NCI-H2227 treated with DMSO at 0.1 percent for 48 hours (cell line): ENCODE data around the gene NANOS3.
A peak's percentile ranks its signal among the peaks of the same experiment; 100 is the strongest.

Experiments used
- DNase-seq: peaks from one replicate; lab custom pipeline; 2025; lab: John Stamatoyannopoulos, UW

Gene NANOS3

DNA sequence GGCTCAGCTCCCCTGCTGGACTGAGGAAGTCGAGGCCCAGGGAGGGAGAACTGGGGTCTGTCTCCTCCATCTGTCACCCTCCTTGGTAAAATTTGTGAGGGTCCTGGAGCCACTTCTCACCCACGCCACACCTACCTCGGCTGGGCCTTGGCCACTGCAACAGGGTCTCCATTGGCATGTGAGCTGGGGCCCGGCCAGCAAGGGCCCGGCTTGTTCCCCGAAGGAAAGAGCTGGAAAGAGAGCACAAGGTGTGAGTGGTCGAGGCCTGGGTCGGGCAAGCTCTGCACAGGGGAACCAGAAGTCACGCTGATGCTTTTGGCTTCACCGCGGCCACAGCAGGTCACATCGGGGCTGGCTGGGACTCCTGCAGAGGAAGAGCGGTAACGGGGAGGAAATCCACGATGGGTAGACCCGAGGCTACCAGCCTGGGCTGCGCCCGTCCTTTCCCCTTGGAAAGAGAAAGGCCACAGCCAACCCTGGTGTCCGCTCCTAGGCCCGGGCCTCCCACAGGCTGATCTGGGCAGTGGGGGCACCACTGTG, 9.0 kb downstream of the NANOS3 start:
- no peak for DNase-seq

DNA sequence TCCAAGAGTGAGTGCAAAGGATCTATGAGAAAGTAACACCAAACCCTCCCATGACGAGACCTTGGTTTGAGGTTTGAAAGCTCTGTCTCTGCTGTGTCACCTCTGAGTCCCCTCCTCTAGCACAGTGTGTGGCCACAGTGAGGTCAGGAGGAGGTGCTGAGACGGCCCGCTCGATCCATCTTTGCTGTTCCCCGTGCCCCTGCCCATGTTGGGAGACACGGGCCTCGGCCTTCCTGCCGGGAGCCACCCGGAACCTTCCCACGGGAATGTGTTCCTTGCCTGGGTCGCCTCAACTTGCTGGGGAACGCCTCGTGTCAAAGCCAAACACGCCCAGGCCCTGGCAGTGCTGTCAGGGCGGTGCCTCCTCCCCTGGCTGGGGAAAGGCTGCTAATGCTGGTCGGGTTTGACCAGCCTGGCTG, 10.1 kb downstream of the NANOS3 start:
- DNase-seq = no peak

DNA sequence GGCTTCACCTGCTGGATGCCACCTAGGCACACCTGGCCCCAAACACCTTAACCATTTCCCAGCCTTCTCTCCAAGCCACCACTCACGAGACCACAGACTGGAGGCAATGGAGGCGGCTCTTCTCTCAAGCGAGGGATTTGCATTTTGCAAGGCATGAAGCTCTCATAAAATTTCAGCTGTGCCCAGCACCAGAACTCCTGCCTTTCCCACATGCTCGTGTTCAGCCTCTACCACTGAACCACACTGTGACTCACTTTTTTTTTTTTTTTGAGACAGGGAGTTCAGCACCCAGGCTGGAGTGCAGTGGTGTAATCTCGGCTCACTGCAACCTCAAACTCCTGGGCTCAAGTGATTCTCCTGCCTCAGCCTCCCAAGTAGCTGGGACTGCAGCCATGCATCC, 10.6 kb downstream of the NANOS3 start:
- no peak for DNase-seq

DNA sequence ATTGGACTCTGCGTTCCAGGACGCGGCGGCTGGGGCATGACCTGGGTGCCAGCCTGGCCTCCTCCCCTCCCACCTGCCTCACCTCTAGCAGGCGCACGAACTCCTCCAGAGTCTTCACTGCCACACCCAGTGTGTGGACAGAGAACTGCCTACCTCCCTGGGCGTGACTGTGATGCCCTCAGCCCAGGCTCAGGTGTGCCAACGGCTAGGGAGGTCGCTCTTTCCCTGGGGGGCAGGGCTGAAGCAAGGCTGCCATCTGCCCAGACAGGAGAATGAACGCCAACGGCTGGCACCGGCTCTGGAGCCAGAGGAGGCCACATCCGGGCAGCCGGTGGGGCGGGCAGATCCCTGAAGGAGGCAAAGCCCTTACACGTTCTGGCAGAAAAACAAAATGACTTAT, 11.3 kb downstream of the NANOS3 start:
- no peak for DNase-seq

DNA sequence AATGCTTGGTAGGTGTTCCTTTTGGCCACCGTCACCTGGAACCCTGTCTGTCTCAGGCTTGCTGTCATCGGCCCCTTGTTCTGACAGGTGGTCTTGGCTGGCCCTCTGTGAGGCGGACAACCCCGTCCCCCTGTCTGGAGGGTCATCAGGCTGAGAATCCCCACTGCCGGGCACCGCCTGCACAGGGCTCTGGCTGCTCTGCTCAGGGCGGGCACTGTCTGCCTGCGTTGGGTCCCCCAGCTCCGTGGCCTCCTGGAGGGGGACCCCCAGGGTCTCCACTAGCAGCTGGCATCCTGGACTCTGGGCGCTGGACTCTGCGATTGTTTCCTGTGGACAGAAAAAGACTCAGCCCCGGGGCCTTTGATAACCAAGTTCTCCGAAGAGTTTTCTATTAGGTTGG, 13.2 kb downstream of the NANOS3 start:
- DNase-seq = no peak

DNA sequence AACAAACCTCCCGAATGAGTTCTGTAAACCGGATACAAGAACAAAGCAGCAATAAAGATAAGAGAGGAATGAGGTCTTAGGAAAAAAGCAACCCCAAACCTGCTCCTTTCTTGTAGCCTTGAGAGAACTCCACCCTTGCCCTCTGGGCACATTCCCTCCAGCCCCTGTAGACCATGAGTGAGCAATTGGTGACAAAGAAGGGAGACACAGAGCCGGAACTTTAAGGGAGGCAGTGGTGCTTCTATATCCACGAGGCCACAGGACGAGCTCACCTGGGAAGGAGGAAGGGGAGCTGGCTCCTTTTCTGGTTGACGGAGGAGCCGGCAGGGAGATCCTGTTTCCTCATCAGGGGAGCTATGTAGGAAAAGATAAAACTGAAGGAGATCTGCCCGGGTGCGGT, 15.9 kb downstream of the NANOS3 start:
- no peak for DNase-seq

DNA sequence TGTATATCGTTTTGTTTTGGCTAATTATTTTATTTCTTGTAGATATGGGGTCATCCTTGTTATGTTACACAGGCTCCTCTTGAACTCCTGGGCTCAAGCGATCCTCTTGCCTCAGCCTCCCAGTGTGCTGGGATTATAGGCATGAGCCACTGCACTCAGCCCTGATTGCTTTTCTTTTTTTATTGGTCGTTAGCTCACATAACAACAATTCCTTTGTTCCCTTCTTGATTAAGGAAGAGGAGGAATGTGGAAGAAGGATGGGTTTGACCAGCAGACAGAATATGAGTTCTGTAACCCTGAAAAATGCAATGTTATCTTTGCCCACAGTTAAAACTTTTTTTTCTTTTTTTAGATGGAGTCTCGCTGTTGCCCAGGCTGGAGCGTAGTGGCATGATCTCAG, 17.6 kb downstream of the NANOS3 start:
- DNase-seq = no peak

DNA sequence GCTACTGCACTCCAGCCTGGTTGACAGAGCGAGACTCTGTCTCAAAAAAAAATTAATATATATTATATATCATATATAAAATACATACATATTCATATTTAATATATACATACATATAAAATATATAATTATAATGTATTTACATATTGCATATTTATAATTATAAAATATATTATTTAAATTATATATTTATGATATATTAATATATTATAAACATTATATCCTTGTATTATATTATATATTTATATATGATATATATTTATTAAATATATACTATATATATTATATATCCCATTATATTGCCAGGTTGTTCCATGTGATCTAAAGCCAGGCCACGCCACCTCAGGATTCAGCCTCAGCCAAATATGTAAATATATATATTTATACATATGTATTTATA, 19.3 kb downstream of the NANOS3 start:
- DNase-seq = no peak

DNA sequence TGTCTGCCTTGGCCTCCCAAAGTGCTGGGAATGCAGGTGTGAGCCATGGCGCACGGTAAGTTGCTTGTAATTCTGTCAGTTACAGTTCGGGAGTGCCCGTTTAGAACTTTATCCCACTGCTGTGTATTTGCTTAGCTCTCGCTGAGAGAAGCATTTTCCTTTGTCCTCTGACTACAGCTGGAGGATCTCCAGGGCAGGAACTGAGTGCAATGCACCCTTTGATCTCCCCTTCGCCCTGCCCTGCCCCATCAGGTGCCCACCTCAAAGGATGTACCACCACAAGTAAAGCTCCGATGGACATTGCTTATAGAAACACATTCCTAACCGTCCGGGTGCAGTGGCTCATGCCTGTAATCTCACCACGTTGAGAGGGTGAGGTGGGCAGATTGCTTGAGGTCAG, 22.5 kb downstream of the NANOS3 start:
- DNase-seq = no peak

DNA sequence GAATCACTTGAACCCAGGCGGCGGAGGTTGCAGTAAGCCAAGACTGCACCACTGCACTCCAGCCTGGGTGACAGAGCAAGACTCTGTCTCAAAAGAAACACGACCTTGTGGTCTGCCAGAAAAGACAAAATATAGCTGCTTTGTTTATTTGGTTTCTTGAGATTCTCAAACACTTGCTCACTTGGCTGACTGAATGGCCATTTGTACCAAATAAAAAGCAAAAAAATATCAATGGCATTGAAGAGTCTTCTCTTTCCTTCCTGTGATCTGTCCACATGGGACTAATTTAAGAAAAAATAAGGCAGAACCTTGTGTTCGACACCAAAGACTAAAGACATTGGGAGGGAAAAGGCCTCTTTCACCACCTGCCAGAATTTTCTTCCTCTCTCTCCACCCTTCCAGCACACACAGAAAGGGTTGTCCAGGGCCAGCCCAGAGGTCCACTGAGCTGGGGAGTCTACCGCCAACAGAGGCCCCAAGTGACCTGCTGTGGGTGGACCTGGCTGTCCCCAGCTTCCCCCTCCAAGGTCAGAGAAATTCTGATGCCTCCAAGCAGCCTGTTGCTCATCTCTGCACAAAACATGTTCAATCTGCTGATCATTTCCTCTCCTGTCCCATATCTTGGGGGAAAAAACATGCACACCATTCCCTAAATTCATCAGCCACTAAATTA, 23.1 kb downstream of the NANOS3 start:
- DNase-seq = no peak

DNA sequence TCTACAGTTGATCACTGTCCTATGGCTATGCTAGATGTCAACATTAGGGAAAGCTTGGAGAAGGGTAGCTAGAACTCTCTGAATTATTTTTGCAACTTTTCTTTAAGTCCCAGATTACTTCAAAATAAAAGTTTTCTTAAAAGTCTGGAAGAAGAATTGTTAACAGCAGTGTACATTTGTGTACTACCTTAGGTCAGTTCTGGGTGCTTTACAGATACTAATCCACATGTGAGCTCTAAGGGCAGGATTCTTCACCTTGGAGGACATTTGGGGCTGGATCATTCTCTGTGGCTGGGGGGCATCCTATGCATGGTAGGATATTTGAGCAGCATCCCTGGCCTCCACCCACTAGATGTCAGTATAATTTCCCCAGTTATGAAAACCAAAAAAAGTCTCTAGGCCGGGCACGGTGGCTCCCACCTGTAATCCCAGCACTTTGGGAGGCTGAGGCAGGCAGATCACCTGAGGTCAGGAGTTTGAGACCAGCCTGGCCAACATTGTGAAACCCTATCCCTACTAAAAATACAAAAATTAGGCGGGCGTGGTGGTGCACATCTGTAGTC, 26.1 kb downstream of the NANOS3 start:
- DNase-seq = no peak

DNA sequence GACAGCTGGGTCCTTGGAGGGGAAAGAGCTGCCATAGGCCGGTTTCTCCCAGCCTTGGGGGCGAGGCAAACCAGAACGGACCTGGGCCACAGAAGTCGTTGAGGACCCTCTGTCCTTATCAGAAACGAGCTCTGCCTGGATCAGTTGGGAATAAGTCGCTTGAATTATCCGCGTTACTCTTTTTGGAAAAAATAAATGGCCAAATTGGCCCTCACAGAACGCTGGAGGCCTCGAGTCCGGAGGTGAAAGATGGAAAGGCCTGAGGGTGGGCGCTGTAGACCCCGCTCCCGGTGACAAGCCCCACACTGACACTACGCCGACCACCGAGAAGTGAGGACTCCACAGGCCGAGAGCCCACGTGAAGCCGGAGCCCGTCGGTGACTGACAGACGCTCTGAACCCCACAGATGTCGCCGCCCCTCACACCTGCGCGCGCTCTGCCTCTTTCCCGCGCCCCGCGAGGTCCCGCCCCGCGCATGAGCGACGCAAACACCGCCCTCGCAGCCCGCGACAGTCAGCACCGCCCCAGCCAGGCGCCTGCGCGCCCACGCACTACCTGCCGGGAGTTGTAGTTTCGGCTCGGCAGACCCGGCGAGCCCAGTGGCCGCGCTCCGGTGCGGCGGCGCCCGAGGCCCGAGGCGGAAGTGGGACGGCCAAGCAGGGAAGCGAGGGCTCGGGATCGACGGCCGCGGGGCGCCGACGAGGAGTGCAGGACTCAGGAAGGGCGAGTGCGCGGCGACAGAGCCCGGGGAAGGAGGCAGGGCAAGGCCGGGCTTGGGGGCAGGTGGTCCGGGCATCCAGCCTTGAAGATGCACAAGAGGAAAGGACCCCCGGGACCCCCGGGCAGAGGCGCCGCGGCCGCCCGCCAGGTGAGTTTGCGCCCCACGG, 28.9 kb downstream of the NANOS3 start, which contains the start of the genes BRME1 and CC2D1A:
TSS of gene BRME1 (minus strand) at position 484 of the 887 bp plus-strand sequence. CDS start 1,225 bp downstream, outside the sequence.
TSS of gene CC2D1A (plus strand) at position 568 of the 887 bp plus-strand sequence. CDS start at position 809, 241 bp downstream.
- DNase-seq = peak; percentile 84

DNA sequence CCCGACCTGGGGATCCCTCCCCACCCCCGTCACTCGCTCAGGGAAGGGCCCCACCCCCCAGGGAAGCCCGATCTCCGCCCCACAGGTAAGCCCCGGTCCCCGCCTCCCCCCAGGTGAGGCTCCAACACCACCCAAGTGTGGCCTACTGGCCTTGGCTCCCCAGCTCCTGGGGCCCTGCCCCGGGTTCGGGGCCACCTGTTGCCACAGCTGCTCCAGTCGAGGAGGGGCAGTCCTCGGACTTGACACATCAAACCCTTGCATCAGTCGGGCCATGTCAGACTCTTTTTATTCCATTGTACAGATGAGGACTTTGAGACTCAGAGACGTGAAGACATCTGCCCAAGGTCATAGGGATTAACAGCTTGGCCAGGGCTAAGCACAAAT, 29.6 kb downstream of the NANOS3 start:
- no peak for DNase-seq

DNA sequence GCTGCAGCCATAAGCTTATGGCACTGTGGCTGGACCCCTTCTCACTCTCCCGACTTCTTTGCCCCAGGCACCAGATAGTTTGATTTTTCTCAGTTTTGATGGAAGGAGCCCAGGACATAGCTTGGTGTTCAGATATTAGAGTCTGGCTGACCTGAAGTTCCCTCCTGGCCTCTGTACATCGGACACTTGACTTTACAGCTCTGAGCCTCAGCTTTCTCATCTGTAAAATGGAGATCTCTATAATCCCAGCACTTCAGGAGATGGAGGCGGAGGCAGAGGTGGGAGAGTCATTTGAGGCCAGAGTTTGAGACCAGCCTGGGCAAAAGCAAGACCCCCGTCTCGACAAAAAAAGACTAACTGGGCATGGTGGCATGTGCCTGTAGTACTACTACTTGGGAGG, 30.0 kb downstream of the NANOS3 start:
- DNase-seq = no peak

DNA sequence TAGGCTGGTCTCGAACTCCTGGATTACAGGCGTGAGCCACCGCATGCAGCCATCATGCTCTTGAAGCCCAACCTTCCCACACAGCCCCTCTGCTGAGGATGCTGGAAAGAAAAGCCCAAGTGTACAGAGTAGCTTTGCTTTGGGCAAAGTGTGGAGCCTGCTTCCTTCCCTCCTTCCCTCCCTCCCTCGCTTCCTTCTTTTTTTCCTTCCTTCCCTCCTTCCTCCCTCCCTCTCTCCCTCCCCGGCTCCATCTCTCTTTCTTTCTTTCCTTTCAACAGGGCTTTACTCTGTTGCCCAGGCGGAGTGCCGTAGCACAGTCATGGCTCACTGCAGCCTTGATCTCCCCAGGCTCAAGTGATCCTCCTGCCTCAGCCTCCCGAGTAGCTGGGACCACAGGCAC, 31.7 kb downstream of the NANOS3 start:
- DNase-seq = no peak

DNA sequence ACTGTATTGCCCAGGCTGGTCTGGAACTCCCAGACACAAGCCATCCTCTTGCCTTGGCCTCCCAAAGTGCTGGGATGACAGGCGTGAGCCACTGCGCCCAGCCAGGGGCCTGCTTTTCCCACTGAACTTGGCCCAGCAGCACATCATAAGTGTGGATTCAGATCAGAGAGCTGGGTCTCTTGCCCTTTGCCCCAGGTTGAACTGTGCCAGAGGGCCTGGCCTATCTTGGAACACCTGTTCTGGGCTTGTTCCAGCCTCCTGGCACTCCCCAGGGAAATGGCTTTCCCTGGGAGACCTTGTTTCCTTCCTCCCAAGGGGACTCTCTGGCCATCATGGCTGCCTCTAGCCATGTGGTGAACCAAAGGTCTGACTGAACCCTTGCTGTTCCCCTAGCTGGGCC, 32.5 kb downstream of the NANOS3 start:
- DNase-seq = no peak

DNA sequence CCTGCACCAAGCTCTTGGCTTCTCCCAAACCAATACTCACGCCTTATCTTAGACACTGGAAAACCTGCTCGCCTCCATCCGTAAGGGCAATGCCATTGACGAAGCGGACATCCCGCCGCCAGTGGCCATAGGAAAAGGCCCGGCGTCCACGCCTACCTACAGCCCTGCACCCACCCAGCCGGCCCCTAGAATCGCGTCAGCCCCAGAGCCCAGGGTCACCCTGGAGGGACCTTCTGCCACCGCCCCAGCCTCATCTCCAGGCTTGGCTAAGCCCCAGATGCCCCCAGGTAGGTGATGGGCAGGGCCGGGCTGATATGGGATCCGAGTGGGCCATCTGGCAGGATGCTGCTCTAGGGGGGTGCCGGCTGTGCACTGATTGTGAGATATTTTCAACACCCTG, 36.4 kb downstream of the NANOS3 start:
- DNase-seq = no peak

DNA sequence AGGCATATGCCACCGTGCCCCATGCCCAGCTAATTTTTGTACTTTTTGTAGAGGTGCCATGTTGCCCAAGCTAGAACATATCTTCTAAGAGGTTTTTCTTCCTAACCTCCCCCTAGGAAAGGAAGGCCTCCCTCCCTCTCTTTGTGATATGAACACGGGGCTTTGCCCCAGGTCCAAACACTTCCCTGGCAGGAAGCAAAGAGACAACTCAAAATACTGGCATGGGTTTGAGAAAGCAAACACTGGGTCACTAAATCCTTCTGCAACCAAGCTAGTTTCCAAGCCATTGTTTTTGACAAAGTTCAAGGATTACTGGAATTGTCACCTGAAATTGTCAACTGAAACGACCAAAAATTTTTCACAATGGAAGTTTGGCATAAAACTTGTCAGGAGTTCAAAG, 37.8 kb downstream of the NANOS3 start:
- no peak for DNase-seq

DNA sequence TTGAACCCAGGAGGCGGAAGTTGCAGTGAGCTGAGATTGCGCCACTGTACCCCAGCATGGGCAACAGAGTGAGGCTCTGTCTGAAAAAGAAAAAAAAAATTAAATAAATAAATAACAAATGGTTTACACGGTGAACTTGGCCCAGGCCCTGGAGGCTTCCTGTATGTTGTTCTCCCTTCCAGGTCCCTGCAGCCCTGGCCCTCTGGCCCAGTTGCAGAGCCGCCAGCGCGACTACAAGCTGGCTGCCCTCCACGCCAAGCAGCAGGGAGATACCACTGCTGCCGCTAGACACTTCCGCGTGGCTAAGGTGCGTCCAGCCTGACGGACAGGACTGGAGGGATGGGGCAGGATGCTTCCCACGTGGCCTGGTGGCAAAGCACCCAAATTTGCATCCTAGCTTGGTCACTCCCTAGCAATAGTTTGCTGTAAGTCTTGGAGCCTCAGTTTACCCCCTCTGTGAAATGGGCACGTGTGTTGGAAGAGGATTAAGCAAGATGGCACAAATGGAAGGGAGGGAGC, 41.0 kb downstream of the NANOS3 start:
- DNase-seq = no peak

DNA sequence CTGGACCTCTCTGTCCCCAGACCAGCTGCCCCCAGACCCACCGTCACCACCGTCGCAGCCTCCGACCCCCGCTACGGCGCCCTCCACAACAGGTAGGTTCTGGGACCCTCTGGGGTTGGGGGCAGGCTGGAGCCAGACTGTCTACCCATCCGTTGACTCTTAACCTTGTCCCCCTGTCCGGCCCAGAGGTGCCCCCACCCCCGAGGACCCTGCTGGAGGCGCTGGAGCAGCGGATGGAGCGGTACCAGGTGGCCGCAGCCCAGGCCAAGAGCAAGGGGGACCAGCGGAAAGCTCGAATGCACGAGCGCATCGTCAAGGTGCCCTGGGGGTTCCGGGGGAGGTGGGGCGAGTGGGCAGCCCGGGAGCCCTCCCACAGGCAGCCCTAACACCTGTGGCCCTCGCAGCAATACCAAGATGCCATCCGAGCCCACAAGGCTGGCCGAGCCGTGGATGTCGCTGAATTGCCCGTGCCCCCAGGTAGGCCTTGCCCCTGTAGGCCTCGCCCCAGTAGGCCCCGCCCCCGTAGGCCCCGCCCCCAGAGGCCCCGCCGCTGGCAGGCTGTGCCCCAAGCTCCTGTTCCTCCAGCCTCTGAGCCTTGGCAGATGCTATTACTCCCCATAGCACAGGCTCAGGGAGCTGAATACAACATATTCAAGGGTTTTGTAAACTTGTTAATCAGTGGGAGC, 41.9 kb downstream of the NANOS3 start:
- no peak for DNase-seq

DNA sequence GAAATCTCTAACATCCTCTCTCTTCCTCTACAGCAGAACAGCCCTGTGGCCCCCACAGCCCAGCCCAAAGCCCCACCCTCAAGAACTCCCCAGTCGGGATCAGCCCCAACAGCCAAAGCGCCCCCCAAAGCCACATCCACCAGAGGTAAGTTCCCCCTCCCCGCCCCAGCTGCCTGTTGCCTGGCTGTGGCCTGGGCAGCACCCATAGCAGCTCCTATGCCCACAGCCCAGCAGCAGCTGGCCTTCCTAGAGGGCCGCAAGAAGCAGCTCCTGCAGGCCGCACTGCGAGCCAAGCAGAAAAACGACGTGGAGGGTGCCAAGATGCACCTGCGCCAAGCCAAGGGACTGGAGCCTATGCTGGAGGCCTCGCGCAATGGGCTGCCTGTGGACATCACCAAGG, 43.6 kb downstream of the NANOS3 start:
- DNase-seq = no peak
